ENCODE results near the gene NDOR1.
A peak's percentile ranks its signal among the peaks of the same experiment; 100 is the strongest.

GRCh38 chr9:137174722-137175293 lies 30.7 kb upstream of the NDOR1 start:
- TF ChIP-seq CTCF (IDR thresholded peaks at IDR 0.05) (peak in 1 of 6 experiments; percentile 9), POLR2A (IDR thresholded peaks at IDR 0.05) (no peak)
